DMS114 treated with DMSO at 0.1 percent for 48 hours (cell line): ENCODE data around the gene PAPOLG.
"Not testable (repeated sequence)": the region's sequence is repeated elsewhere in the genome, so short reads cannot be mapped to it uniquely, and the experiment has no call there.

ENCODE experiments used
- DNase-seq: peaks from one replicate; lab custom pipeline; 2025; ENCODE audit not compliant: unreplicated experiment; lab: John Stamatoyannopoulos, UW

The PAPOLG gene

DNA sequence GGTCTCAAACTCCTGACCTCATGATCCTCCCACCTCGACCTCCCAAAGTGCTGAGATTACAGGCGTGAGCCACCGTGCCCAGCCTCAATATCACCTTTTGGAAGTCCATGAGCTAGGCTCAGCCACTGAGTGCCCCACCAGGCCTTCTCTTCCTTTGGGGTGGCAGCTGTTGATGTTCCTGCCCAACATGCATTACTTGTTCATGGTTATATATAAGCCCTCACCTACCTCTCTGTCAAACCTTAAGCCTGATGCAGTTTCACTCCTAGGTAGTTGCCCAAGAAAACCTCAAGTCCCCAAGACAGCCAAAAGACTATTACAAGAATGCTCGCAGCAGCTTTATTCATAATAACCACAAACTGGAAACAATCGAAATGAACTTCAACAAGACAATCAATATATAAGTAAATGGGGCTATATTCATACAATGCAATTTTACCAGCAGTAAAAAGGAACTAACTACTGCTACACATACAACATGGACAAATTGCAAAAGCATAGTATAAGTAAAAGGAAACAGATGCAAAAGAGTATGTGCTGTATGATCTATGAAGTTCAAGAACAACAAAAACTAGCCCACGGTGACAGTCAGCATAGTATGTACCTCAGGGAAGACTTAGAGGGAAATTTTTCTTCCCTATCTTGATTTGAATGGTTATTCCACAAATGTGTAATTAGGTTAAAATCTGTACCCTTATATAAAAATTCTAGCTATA is 65.7 kb downstream of the PAPOLG start:
- DNase-seq: no peak

DNA sequence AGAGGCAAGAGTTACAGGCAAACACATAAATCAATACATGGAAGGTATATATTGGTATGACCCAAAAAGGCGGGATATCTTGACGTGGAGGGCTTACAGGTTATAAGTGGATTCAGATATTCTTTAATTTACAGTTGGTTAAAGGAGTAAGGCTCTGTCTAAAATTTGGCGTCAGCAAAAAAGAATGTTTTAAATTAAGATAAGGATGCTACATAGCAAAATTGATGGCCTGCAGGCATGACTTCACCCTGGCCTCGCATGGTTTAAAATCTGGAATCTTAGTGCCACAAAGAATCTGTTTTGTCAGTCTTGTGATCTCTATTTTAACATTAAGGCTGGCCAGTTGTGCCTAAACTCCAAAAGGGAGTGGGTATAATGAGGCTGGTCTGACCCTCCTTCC is 66.9 kb downstream of the PAPOLG start:
- no peak for DNase-seq

DNA sequence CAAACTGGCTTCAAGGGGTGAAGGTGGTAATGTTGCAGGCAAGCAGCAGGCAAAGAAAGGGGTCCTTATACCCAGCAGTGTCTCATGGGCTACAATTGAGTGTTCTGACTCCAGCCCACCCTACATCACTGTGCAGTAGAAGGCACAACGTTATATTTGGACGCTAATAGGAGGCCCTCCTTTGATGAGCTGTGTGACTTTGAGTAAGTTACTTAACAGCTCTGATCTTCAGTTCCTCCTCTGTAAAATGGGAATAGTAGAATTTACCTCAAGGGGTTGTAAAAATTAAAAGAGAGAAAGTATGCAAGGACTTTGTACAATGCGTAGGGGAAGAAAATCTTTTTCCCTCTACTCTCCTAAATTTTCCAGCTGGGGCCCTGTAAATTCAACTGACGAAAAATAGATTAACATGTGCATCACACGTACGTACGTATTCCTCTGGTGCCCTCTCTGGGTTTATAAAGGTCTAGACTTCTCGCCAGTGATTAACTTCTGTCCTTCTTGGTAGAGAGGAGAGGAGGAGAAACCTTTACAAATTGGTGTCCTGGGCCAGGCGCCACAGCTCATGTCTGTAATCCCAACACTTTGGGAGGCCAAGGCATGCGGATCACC is 67.7 kb downstream of the PAPOLG start:
- DNase-seq: no peak

DNA sequence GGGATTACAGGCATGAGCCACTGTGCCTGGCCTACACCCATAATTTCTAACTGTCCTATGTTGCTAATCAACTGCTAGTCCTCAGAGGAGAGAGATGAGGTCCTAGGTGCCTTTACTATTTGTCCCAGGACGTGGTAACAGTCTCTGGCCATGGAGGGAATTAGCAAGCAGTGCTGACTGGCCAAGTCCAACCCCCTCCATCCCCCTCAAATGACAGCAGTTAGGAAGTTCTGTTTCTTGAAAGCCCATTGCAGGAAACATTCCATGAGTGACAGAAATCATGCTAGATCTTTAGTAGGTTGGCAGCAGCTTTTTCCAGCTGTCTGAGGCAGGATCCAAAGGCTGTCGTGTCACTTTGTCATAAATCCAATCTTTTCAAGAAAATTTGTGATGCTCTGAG is 69.6 kb downstream of the PAPOLG start:
- DNase-seq: no peak

DNA sequence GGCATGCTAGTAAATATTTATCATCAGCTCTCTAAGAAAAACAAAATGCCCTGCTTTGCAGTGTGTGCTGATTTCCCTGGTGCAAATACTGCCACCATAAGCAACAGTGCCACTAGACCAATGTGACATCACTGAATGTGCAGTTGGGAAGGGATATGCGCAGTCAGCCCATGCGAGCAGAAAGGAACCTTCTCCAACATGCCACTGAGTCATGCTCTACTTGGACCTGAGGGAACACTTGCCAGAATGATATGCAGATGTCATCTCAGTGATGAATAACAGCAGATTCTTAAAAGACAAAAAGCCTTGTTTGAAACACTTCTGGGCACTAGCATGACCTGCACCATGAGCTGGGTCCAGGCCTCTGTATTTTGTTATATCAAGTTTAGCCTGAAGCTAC is 70.0 kb downstream of the PAPOLG start:
- no peak for DNase-seq

DNA sequence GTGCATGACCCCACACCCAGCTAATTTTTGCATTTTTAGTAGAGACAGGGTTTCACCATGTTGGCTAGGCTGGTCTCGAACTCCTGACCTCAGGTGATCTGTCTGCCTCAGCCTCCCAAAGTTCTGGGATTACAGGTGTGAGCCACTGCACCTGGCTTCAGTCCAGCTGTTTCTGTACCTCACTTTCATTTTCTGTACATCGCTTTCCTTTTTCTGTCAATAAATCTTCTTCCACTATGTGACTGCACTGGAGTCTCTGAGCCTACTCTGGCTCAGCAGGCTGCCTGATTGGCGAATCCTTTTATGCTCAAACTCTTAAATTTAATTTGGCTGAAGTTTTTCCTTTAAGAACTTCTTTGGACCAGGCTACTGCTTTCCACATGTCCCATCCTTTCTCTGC is 70.8 kb downstream of the PAPOLG start:
- not testable (repeated sequence) for DNase-seq

DNA sequence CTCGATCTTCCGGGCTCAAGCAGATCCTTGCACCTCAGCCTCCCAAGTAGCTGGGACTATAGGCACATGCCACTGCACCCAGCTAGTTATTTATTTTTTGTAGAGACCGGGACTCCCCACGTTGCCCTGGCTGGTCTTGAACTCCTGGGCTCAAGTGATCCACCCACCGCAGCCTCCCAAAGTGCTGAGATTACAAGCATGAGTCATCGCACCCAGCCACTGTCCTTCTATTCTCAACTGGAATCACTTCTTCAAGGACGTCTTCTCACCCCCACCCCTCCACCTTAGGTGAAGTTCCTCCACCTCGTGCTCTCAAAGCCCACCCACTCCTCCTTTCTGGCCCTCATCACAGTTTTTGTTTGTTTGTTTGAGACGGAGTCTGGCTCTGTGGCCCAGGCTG is 71.3 kb downstream of the PAPOLG start:
- DNase-seq: no peak

DNA sequence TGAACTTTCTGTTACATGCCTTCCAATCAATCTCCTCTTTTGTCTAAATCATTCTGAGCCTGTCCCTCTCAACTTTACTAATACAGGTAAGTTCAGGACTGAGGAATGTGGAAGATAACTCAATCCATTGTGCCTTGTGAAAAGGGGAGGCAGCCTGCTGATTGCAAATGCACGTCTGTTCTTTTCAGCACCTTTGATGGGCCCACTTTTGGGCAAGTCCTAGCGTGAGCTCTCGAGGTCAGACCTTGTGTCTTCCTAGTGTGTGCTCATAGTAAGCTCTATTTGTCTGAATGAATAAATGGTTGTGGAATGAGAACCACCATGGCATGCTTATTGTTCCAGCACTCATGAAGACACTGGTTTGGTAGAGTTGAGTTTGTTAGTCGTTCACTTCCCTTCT is 74.9 kb downstream of the PAPOLG start:
- DNase-seq: no peak

DNA sequence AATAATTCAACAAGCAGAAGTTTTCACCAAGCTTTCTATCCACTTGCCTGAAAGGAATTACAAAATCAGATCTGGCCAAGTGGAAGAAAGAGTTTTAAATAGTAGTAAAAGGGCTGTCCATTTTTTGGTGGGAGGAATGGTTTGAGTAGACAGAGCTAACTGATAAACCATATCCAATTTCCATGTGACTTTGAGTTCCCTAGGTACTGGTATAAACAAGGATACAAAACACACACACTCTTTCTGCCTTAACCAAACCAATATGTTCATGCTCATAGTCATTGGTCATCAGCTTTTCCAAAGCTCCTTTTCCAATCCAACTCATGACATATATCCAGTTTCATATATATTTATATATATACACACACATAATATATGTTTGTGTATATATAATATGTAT is 75.9 kb downstream of the PAPOLG start:
- DNase-seq: no peak

DNA sequence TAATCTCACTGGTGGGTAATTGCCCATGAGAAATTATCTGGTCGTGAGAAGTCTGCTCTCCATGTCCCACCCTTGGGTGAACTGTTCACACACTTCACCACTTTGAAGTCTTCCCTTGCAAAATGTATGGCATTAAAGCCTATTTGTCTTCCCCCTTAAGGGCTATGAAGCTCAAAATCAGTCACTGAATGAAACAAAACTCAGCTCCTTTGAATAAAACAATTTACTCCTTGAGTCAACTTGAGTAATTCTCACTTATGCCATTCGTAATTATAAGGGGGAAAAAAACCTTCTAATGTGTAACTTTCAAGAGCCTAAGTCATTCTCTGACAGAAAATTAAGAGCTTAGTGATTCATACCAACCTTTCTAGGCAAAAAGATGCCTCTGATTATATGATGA is 76.6 kb downstream of the PAPOLG start:
- DNase-seq: no peak

DNA sequence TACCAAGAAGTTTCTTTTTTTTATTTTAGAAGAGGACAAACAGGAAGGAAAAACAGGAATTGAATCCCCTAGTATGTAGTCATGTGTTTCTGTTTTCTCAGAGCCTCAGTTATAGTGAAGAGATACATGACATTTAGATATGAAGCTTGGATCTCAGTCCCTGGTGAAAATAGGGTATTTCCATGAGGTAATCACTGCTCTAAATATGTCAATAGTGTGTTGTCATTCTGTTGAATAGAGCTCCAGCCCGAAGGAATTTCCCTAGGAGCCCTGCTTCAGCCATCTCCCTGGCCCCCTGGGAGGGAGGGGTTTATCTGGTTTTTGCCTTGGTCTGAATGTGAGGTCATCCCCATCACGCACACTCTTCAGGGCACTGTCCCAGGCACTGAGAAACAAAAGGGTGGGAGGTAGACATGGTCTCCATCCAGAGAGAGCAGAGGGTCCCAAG is 78.2 kb downstream of the PAPOLG start:
- no peak for DNase-seq

DNA sequence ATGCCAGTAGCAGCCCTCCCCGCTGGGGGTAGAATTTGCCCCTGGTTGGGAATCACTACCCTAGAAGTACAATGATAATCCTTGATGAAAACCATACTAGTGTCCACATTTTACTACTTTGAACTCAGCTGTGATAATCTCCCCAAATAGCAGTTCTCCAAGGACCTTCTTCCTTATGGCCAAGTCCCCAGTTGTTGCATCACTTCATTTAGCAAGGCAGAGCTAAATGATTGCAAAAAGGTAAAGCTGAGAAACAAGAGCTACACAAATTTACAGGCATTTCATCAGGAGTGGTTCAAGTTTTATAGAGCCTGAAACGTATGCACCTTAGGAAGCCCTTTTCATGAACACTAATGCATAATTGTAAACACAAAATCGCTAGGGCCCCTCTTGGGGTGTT is 80.4 kb downstream of the PAPOLG start:
- no peak for DNase-seq

DNA sequence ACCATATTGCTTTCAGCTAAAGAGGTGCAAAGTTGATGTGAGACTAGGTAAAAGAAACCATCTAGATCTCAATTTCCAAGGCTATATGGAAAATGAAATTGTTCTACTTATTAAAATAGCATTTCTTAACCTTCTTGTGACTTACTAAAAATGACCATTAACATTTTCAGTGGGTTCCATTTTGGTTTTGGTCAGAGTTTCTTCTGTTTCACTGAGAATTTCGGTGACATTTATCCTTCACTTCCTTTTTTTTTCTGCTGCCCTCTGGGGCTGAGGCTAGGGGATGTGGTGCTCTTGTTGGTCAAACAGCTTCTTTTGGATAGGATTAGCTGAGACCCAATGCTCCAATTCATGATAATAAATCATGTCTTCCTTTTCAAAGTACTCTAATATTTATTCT is 81.1 kb downstream of the PAPOLG start:
- DNase-seq: no peak

DNA sequence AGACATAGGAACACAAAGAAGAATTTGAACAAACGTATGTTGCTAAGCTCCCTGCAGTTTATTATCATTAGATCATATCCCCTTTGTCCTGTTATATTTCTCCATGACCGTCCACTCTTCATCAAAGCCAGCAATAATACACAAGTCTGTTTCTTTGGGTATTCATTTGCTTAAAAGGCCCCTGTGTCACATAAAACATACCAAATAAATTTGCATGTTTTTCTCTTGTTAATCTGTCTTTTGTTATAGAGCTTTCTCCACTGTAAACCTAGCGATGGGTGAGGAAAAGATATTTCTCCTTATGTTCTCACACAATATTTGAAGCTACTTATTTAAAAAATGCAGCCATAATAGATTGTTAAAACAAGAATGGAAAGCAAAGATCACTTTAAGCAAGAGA is 82.4 kb downstream of the PAPOLG start:
- DNase-seq: no peak

DNA sequence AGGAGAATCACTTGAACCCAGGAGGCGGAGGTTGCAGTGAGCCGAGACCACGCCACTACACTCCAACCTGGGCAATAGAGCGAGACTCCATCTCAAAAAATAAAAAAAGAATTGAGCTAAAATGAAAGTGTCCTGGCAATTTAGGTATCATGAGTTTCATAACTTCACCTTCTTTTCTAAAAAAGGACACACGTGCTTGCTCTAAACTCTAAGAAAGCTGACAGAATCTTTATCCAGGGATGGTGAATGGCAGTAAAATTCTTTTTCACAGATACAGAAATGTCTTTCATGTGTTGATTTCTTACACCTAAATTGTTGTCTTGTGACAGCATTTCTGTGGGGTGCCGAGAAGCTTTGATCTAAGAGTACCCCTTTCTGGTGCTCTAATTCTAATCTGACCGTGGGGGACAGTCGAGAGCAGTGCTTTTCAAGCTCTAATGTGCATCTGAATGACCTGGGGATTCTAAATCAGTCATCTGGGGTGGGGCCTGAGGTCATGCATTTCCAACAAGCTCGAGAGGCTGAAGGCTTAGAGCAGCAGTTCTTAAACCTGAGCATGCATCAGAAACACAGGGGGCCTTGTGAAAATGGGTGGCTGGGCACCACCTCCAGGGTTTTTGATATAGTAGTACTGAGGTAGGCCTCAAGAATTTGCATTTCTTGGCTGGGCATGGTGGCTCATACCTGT is 83.2 kb downstream of the PAPOLG start:
- DNase-seq: no peak

DNA sequence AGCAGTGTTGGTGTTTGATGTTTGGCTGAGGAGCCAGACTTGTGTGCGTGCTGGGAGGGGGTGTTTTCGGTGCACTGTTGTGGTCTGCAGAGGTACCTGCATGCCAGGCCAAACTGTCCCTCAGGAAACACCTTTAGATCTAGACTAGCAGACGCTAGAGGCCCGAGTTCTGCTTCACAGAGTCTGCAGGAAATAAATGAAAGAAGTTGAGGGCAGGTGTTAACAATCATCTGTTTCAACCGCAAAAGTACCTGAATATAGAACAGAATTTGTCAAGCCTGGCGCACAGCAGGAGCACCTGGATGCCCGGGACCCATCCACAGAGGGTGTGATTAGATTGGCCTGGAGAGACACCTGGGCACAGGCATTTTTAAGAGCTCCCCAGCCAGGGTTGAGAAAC is 84.8 kb downstream of the PAPOLG start:
- no peak for DNase-seq

DNA sequence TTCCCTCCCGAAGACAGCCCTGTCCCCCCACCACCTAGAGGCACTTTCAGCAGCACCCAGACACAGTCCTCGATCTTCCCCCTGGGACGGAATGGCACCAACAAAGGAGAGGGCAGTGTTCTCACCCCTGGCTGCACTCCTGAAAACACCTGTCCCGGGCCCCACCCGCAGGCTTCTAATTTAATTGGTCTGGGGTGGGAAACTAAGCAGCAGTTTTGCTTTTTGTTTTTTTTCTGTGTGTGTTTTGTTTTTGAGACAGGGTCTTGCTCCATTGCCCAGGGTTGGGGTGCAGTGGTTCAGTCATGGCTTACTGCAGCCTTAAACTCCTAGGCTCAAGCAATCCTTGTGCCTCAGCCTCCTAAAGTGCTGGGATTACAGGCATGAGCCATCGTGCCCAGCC is 86.9 kb downstream of the PAPOLG start:
- no peak for DNase-seq

DNA sequence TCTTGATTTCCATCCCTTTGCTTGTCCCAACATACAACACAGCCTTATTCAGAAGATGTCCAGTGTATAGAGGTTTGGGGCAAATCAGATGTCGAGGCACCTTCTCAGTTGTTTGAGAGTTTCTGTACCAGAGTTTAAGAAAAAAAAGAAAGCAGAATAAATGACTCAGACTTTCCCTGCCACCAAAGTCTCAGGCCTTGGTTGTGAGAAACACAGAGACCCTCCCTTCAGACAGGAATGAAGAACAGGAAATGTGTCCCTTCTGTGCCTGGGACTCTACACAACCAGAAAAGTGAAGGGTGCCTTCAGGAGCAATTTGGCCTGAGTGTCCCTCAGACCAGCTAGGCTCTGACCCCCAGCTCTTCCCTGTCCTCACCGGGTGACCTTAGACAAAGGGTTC is 88.0 kb downstream of the PAPOLG start:
- DNase-seq: no peak

DNA sequence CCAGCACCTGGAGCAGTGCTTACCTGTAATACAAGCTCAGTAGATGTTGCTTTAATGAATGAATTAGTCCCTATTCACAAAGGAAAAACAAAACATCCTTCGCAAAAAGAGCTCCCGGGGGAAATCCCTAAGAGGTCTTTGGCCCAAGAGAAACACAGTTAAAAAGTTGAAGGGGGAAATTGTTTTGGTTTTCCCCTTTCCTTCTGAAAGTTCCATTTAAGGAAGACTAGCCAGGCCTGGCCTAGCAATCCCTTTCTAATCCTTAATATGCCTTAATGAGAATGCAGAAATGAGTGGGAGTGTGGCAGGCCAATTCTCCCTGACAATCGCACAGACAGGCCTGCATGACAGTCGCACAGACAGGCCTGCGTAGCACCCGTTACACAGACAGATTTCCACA is 91.8 kb downstream of the PAPOLG start:
- no peak for DNase-seq
